Epithelial cell of alveolus of lung (primary cell): ENCODE results near the gene DAZL. TPM values are rescaled to one million over a fixed set of nuclear protein-coding genes. Genes with fewer than 3 reads are reported as not detected.

Experiments used
- total RNA-seq: library from RNA; depleted of rRNA; stranded (reverse); fragments of >200 nt; gene quantifications from 2 replicates; pipeline ENCODE4 v1.2.1, GENCODE V29; 2015

The DAZL gene
- total RNA-seq, result not detected in 2 replicates

GRCh38 chr3:16604887-16605602 is at the start of gene DAZL:
DAZL (minus strand) TSS chr3:16605423; CDS start chr3:16605205, 218 bp downstream.

Other genes starting within 250 kb of the DAZL start
- 43.6 and 106 TPM in 2 replicates for gene RFTN1, start 91.7 kb downstream of the DAZL start, total RNA-seq